Activated naive CD4-positive, alpha-beta T cell (primary cell): ENCODE results near the gene CADM3.

Experiments used
- DNase-seq, 4 experiments: peaks; one replicate each; lab custom pipeline; 2025; lab: John Stamatoyannopoulos, UW

CADM3 gene

GRCh38 chr1:159173320-159173719 is 1.9 kb downstream of the CADM3 start:
- no peak for DNase-seq

GRCh38 chr1:159175571-159175970 is 4.2 kb downstream of the CADM3 start:
- no peak for DNase-seq

- no peak for DNase-seq
Measured at GRCh38 chr1:159177272-159177907, 6.0 kb downstream of the CADM3 start.

GRCh38 chr1:159179906-159180305 is 8.5 kb downstream of the CADM3 start:
- DNase-seq, result no peak

GRCh38 chr1:159180516-159180915 is 9.1 kb downstream of the CADM3 start:
- DNase-seq, result no peak

GRCh38 chr1:159181328-159182024 is 10.1 kb downstream of the CADM3 start:
- DNase-seq, result no peak

GRCh38 chr1:159184201-159184600 is 12.8 kb downstream of the CADM3 start:
- no peak for DNase-seq

- DNase-seq, result no peak
Measured at GRCh38 chr1:159185121-159185520, 13.7 kb downstream of the CADM3 start.

GRCh38 chr1:159187033-159187432 is 15.6 kb downstream of the CADM3 start:
- DNase-seq, result no peak

- DNase-seq, result no peak
Measured at GRCh38 chr1:159187647-159188374, 16.4 kb downstream of the CADM3 start.

GRCh38 chr1:159188375-159188788 is 17.0 kb downstream of the CADM3 start:
- no peak for DNase-seq

- no peak for DNase-seq
Measured at GRCh38 chr1:159190441-159190840, 19.0 kb downstream of the CADM3 start.

- no peak for DNase-seq
Measured at GRCh38 chr1:159196543-159196942, 25.1 kb downstream of the CADM3 start.

- DNase-seq, result peak in 1 of 4 experiments; percentile 12
Measured at GRCh38 chr1:159197561-159198557, 26.4 kb downstream of the CADM3 start.

GRCh38 chr1:159199901-159200300 is 28.5 kb downstream of the CADM3 start:
- DNase-seq, result no peak

GRCh38 chr1:159200769-159201168 is 29.4 kb downstream of the CADM3 start:
- no peak for DNase-seq

- no peak for DNase-seq
Measured at GRCh38 chr1:159201642-159202041, 30.2 kb downstream of the CADM3 start.

- no peak for DNase-seq
Measured at GRCh38 chr1:159203610-159204009, 32.2 kb downstream of the CADM3 start.

- DNase-seq, result no peak
Measured at GRCh38 chr1:159204161-159205141, 33.0 kb downstream of the CADM3 start, which contains the start of gene ACKR1. ACKR1 (plus strand) TSS chr1:159204875; CDS start chr1:159204960, 85 bp downstream.

- DNase-seq, result no peak
Measured at GRCh38 chr1:159205225-159205624, 33.8 kb downstream of the CADM3 start.
